ENCODE data around the gene OSBP2. TPM values are rescaled to one million over a fixed set of nuclear protein-coding genes. Genes with fewer than 3 reads are reported as not detected.
"Not testable (repeated sequence)": the region's sequence is repeated elsewhere in the genome, so short reads cannot be mapped to it uniquely, and the experiment has no call there.

The OSBP2 gene
- total RNA-seq, 1 donor from 2014 or later = 0.53 TPM

DNA sequence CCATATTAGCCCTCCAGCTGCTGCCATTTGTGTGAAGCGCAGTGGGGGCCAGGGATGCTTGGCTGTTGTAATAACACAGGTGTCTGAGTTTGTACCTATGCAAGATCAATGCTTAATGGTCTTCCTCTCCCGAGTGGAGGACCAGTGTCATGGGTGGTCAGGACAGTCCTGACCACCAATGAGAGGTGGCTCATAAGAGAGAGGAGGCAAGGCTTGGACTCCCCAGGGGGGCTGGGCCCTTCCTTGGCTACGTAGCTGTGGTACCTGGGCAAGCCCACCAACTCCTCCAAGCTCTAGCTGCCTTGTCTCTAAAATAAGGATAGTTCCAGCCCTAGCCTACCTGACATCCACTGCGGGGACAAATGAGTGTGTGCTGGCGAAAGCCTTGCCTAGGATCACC lies 79.2 kb downstream of the OSBP2 start:
- TF ChIP-seq, protein P1, sequence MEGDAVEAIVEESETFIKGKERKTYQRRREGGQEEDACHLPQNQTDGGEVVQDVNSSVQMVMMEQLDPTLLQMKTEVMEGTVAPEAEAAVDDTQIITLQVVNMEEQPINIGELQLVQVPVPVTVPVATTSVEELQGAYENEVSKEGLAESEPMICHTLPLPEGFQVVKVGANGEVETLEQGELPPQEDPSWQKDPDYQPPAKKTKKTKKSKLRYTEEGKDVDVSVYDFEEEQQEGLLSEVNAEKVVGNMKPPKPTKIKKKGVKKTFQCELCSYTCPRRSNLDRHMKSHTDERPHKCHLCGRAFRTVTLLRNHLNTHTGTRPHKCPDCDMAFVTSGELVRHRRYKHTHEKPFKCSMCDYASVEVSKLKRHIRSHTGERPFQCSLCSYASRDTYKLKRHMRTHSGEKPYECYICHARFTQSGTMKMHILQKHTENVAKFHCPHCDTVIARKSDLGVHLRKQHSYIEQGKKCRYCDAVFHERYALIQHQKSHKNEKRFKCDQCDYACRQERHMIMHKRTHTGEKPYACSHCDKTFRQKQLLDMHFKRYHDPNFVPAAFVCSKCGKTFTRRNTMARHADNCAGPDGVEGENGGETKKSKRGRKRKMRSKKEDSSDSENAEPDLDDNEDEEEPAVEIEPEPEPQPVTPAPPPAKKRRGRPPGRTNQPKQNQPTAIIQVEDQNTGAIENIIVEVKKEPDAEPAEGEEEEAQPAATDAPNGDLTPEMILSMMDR (IDR thresholded peaks at IDR 0.05) = no peak
- H3K36me3 ChIP-seq = no peaks in the 10 kb centered on the region
- no peak overlapping the region for H3K27ac ChIP-seq
- H3K27me3 ChIP-seq = no peaks in the 10 kb centered on the region
- intact Hi-C loops (cut with DNase I) = no loop called here
- no peaks in the 10 kb centered on the region for H3K9me3 ChIP-seq
- no peak for DNase-seq (ENCODE audit: low spot score in 2 of 2)
- no peaks in the 10 kb centered on the region for H3K4me1 ChIP-seq
- no peak overlapping the region for H3K4me3 ChIP-seq

DNA sequence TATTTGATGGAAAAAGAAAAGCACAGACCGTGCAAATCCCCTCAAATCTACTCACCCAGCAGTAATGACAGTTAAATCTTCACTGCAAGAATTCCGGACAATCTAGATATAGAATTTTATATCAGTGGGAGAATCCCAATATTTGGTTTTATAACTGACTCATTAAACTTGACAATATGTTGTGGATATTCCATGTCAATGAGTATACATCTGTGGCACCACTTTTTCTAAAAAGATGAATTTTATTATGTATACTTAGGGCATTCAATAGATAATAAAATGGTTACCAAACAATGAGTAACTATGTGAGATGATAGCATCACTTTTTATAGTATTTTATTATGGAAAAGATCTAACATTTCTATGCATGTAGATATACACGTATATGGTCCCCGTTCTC lies 79.9 kb downstream of the OSBP2 start:
- TF ChIP-seq, protein P1 (IDR thresholded peaks at IDR 0.05) = no peak
- Histone ChIP-seq H3K9me3 (no peaks in the 10 kb centered on the region), H3K4me1 (no peaks in the 10 kb centered on the region), H3K4me3 (no peak overlapping the region), H3K36me3 (no peaks in the 10 kb centered on the region), H3K27me3 (no peaks in the 10 kb centered on the region), H3K27ac (no peak overlapping the region)
- DNase-seq (ENCODE audit: low spot score in 2 of 2) = no peak
- intact Hi-C loops (cut with DNase I) = no loop called here

GRCh38 chr22:30776476-30776875 lies 81.8 kb downstream of the OSBP2 start:
- no peak for DNase-seq (ENCODE audit: low spot score in 2 of 2)
- Histone ChIP-seq H3K4me1 (no peaks in the 10 kb centered on the region), H3K36me3 (no peaks in the 10 kb centered on the region), H3K27ac (no peak overlapping the region), H3K4me3 (no peak overlapping the region), H3K9me3 (no peaks in the 10 kb centered on the region), H3K27me3 (no peaks in the 10 kb centered on the region)
- intact Hi-C loops (cut with DNase I) = no loop called here
- TF ChIP-seq, protein P1 (IDR thresholded peaks at IDR 0.05) = no peak

- H3K9me3 ChIP-seq; DNase-seq (ENCODE audit: low spot score in 2 of 2); H3K27ac ChIP-seq; H3K4me3 ChIP-seq; H3K36me3 ChIP-seq; H3K4me1 ChIP-seq; intact Hi-C loops (cut with DNase I); H3K27me3 ChIP-seq: not testable (repeated sequence)
Measured at GRCh38 chr22:30777146-30777545, 82.5 kb downstream of the OSBP2 start.

- no peaks in the 10 kb centered on the region for H3K9me3 ChIP-seq
- DNase-seq (ENCODE audit: low spot score in 2 of 2) = no peak
- TF ChIP-seq, protein P1 (IDR thresholded peaks at IDR 0.05) = no peak
- no peak overlapping the region for H3K4me3 ChIP-seq
- intact Hi-C loops (cut with DNase I) = no loop called here
- H3K27ac ChIP-seq = no peak overlapping the region
- H3K27me3 ChIP-seq = no peaks in the 10 kb centered on the region
- H3K4me1 ChIP-seq = no peaks in the 10 kb centered on the region
- no peaks in the 10 kb centered on the region for H3K36me3 ChIP-seq
Measured at GRCh38 chr22:30777587-30777986, 82.9 kb downstream of the OSBP2 start.

DNA sequence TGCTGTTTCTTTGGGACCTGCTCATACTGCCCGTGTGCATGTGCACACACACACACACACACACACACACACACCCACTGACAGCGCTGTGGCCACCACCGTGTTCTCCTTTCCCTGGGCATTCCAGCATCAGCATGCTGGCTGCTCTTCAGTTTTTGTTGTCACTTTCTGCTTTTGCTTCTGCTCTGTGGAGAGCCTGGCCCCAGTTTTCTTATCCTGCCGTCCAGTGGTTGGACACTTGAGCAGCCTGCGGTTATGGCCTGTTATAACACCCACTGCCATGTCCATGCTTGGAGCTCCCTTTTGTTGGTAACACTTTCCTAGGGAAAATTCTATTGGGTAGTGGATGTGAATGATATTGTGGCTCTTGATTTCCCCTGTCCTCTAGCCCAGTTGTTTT lies 83.6 kb downstream of the OSBP2 start:
- TF ChIP-seq, protein P1 (IDR thresholded peaks at IDR 0.05) = no peak
- intact Hi-C loops (cut with DNase I) = no loop called here
- no peaks in the 10 kb centered on the region for H3K4me1 ChIP-seq
- H3K36me3 ChIP-seq = no peaks in the 10 kb centered on the region
- H3K9me3 ChIP-seq = no peaks in the 10 kb centered on the region
- DNase-seq (ENCODE audit: low spot score in 2 of 2) = no peak
- H3K27me3 ChIP-seq = no peaks in the 10 kb centered on the region
- no peak overlapping the region for H3K4me3 ChIP-seq
- H3K27ac ChIP-seq = no peak overlapping the region
